Nucleus accumbens (tissue), 56 donors: Measurements from ENCODE around the gene TAF10.

Source experiments
- DNase-seq, 56 donors: peaks; one replicate each; lab custom pipeline; 2025; lab: John Stamatoyannopoulos, UW

TAF10 gene

GRCh38 chr11:6625832-6626420, 13.9 kb upstream of the TAF10 start:
- DNase-seq: no peak

GRCh38 chr11:6625156-6625831, 13.3 kb upstream of the TAF10 start:
- no peak for DNase-seq

- DNase-seq: no peak
Measured at GRCh38 chr11:6623391-6624363, 11.7 kb upstream of the TAF10 start.

GRCh38 chr11:6622261-6623171, 10.5 kb upstream of the TAF10 start:
- no peak for DNase-seq

GRCh38 chr11:6621711-6622211, 9.7 kb upstream of the TAF10 start:
- DNase-seq: no peak

- DNase-seq: no peak
Measured at GRCh38 chr11:6620636-6621035, 8.6 kb upstream of the TAF10 start.

- peak; percentile 50 to 98 (median 92) for DNase-seq
Measured at GRCh38 chr11:6619004-6619745, 7.2 kb upstream of the TAF10 start, which contains the start of gene TPP1. TPP1 (minus strand) TSS chr11:6619422; CDS start chr11:6619400, 22 bp downstream.

GRCh38 chr11:6618117-6619003, 6.3 kb upstream of the TAF10 start:
- peak in 42 of 56 donors; percentile 15 to 84 (median 44) for DNase-seq

- DNase-seq: no peak
Measured at GRCh38 chr11:6617315-6617781, 5.3 kb upstream of the TAF10 start.

- DNase-seq: no peak
Measured at GRCh38 chr11:6616596-6617250, 4.7 kb upstream of the TAF10 start.

- no peak for DNase-seq
Measured at GRCh38 chr11:6615882-6616585, 4.0 kb upstream of the TAF10 start.

GRCh38 chr11:6615046-6615445, 3.0 kb upstream of the TAF10 start:
- DNase-seq: no peak

- no peak for DNase-seq
Measured at GRCh38 chr11:6614446-6614845, 2.4 kb upstream of the TAF10 start.

GRCh38 chr11:6613496-6613895, 1.5 kb upstream of the TAF10 start:
- DNase-seq: no peak

GRCh38 chr11:6611963-6612212, 128 bp downstream of the TAF10 start:
- DNase-seq: peak in 1 of 56 donors; percentile 55

GRCh38 chr11:6611092-6611962, 689 bp downstream of the TAF10 start:
- DNase-seq: peak in 16 of 56 donors; percentile 19 to 80 (median 53)
